Cardiac septum (tissue), 1 donor: ENCODE results near the gene MAP2K3. TPM values are rescaled to one million over a fixed set of nuclear protein-coding genes. Genes with fewer than 3 reads are reported as not detected.
"Not testable (repeated sequence)": the region's sequence is repeated elsewhere in the genome, so short reads cannot be mapped to it uniquely, and the experiment has no call there.

Experiments used
- DNase-seq: peaks from one replicate; pipeline ENCODE4 v3.0.0-alpha.2; 2020; ENCODE audit warnings: low spot score
- intact Hi-C: fragments of 100-400 bp; cut with DNase I; formaldehyde crosslinking; loops from one replicate; pipeline ENCODE4 v1.14.0; 2022
- total RNA-seq: library from RNA; stranded (reverse); fragmentation: NEBNext Ultra II Directional; extraction: Animal tissue kit (Norgen Biotek cat#: 25700); gene quantifications from one replicate; pipeline ENCODE4 v1.2.1, GENCODE V29; 2021
- donor health status: DM: no; HTN: no; CAD: no.

Gene MAP2K3
- total RNA-seq, 1 donor from 2014 or later, result 70.5 TPM

GRCh38 chr17:21303441-21304065 lies 19.0 kb downstream of the MAP2K3 start:
- peak; percentile 64 for DNase-seq
- intact Hi-C loops, result no loop called here

DNA sequence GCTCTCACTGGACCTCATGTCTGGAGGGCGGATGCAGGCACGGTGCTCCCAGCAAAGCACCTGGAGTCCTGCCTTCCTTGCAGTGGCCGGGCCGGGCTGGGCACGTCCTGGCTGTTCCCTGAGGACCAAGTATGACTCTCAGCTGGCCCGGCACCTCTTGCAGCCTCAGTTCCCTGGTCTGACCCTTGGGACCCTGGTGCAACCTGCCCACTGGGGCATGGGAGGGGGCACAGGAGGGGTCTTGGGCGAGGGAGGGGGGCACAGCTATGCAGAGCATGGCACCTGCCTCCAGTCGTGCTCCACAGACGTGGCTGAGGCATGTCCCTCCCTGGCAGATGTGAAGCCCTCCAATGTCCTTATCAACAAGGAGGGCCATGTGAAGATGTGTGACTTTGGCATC lies 19.6 kb downstream of the MAP2K3 start:
- intact Hi-C loops, result no loop called here
- peak; percentile 73 for DNase-seq

DNA sequence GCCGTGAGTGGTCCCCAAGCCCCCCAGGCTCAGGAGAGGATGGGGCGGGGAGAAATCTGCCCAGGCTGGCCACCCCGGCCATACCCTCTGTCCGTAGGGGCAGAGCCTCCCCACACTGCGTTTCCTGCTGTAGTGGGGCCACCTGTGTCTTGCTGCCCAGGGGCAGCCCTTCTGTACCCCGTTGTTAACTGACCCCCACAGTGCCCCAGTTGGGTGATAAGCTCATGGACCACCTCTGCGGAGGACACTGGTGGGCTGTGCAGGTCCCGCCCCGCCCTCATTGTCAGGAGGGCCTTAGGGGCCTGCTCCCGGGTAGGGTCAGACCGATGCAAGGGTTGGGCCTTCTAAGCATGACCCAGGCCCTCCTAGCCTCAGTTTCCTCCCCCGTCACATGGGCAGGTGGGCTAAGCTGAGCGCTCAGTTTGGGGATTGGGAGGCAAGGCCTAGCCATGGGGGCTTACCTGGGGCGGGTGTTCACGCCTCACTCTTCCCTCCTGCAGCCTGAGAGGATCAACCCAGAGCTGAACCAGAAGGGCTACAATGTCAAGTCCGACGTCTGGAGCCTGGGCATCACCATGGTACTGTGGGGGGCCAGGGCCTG lies 20.1 kb downstream of the MAP2K3 start:
- intact Hi-C loops, result not testable (repeated sequence)
- DNase-seq, result peak; percentile 75

- peak; percentile 67 for DNase-seq
These were observed 21.1 kb downstream of the MAP2K3 start for GRCh38 chr17:21305431-21306180.

GRCh38 chr17:21306611-21307272 lies 22.2 kb downstream of the MAP2K3 start:
- DNase-seq, result peak; percentile 65
- intact Hi-C loops, result not testable (repeated sequence)

More at GRCh38 chr17:21305431-21306180, 21.1 kb downstream of the MAP2K3 start:
- intact Hi-C loops, result not testable (repeated sequence)

DNA sequence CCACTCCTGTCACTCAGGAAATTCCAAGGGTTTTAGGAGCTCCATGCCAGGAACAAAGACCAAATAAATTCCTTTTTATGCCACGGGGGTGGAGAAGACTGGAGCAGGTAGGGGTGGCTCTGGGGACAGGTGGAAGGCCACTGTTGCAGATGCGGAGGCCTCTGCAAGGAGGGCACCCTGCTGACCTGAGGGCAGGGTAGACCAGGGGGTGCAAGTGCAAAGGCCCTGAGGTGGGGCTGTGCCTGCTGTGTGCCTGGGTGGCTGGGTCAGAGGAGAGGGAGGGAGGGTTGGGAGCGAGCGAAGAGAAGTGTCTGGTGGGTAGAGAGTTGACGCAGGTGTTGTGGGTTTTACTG lies 22.7 kb downstream of the MAP2K3 start:
- intact Hi-C loops, result not testable (repeated sequence)
- DNase-seq, result peak; percentile 69

GRCh38 chr17:21308931-21309381 lies 24.4 kb downstream of the MAP2K3 start:
- DNase-seq, intact Hi-C loops: not testable (repeated sequence)

DNA sequence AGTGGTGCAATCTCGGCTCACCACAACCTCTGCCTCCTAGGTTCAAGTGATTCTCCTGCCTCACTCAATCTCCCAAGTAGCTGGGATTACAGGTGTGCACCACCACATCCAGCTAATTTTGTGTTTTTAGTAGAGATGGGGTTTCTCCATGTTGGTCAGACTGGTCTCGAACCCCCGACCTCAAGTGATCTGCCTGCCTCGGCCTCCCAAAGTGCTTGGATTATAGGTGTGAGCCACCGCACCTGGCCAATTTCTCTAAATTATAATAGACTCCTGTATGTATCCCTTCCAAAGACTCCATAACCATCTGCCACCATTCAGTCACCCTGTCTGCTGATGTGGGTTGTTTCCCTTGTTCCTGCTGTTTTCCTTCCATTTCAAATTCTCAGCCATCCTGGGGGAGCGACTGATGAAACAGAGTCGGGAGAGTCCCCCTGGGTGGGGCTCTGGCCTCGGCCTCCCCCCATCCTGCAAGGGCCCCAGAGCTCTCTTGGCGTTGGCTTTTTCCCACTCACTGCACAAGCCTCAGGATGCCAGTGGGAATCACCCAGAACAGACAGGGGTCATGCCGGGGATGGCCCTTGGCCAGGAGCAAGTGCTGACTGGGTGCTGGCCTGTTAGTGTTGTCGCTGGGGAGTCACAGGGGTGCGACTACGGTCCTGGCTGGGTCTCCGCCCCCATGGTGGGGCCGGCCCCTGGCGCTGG lies 25.7 kb downstream of the MAP2K3 start:
- intact Hi-C loops, DNase-seq: not testable (repeated sequence)

GRCh38 chr17:21310766-21311602 lies 26.5 kb downstream of the MAP2K3 start:
- intact Hi-C loops, DNase-seq: not testable (repeated sequence)

DNA sequence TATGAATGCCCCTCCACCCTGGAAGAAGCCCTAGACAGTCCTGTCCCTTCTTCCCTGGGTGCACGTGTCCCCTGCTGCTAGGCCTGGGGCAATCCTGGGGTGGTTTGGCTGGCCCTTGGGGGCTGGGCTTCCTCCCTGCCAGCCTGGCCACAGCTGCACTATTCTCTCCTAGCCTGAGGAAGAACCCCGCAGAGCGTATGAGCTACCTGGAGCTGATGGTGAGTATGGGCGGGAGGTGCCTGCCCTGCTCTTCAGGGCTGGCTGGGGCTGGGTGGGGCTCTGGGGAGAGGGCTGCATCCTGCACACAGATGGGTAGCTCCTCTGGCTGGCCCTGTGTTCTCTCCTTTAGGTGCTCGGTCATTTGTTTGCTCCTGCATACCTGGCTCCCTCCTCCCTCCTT lies 28.8 kb downstream of the MAP2K3 start:
- intact Hi-C loops, result no loop called here
- no peak for DNase-seq

- intact Hi-C loops, DNase-seq: not testable (repeated sequence)
These were observed 29.2 kb downstream of the MAP2K3 start for GRCh38 chr17:21313761-21314160.

- intact Hi-C loops, DNase-seq: not testable (repeated sequence)
These were observed 29.8 kb downstream of the MAP2K3 start for GRCh38 chr17:21314261-21314664.

DNA sequence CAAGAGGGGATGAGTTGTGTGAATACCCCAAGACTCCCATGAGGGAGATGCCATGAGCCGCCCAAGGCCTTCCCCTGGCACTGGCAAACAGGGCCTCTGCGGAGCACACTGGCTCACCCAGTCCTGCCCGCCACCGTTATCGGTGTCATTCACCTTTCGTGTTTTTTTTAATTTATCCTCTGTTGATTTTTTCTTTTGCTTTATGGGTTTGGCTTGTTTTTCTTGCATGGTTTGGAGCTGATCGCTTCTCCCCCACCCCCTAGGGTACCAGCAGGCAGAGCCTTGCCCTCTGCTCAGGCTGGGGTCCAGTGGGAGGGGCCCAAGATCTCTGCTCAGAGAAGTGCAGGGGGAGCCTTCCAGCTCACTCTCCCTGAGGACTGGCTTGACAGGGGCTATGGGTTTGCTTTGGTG lies 30.2 kb downstream of the MAP2K3 start:
- not testable (repeated sequence) for DNase-seq
- intact Hi-C loops, result loop anchor here (5.0 kb wide), 1 partner anchor 32 kb away; the partner anchor contains the start of gene MAP2K3

DNA sequence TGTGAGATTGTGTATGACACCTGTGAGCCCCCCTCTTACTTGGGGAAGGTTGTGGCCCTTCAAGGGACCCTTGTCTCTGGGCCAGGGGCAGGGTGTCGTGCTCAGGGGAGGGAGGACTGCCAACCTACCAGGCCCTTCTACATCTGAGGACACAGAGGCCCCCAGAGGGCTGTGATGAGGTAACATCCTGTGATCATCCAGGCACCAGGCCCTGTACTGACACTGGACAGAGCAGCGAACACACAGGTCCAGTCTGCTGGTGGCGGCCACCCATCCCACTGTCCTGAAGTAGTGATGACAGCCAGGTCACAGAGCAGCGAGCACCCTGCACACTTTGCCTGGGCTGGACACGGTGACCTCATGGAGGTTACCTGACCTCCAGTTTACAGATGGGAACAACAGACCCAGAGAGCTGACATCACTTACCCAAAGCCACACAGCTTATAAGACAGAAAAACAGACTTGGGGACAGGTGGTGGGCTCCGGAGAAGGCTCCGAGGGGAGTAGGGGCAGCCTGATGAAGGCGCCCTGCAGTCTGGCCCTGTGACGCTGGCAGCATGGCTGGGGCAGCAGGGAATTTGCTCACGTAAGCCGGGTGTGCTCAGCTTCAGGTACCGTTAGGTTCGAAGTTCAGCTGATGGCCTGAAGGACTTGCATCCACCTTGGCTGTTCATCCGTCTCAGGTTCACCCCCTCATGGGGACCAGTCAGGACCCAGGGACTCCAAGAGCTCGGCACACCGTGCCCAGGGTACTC lies 30.9 kb downstream of the MAP2K3 start:
- intact Hi-C loops, result loop anchor here (5.0 kb wide), 1 partner anchor 33 kb away; the partner anchor contains the start of gene MAP2K3
- not testable (repeated sequence) for DNase-seq

GRCh38 chr17:21316212-21316886 lies 31.8 kb downstream of the MAP2K3 start:
- DNase-seq, result not testable (repeated sequence)
- intact Hi-C loops, result loop anchor here (5.0 kb wide), 1 partner anchor 34 kb away; the partner anchor contains the start of gene MAP2K3

DNA sequence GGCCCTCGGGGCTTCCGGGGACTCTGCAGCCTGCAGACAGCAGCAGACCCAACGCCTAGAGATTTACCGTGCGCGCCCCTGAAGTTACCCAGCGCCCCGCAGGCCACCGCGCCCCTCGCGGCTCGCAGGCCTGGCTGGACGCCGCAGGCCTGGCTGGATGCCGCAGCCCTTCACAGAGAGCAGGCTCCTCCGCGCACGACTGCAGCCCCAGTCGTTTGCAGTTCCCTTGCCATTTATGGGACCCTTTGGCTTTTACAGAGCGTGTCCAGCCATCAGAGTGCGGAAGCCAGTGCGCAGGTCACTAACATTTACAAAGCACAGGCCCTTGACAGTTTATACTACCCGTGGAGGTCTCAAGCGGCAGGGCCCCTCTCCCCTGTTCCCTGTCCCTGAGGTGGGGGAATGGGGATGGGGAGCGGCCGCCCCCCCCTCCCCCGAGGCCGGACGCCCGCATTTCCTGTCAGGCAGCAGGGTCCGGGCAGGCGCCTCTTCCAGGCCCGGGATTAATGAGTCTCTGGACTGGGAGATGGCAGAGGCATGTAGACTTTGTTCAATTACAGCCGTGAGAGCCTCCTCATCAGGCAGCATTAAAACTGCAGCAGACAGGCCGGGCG lies 32.5 kb downstream of the MAP2K3 start:
- not testable (repeated sequence) for DNase-seq
- intact Hi-C loops, result loop anchor here (5.0 kb wide), 1 partner anchor 35 kb away; the partner anchor contains the start of gene MAP2K3
